HG03097 (cell line): Measurements from ENCODE around the gene FOXL2.

Experiments
- ATAC-seq: cut with Tn5 transposase; IDR thresholded peaks from one replicate; pipeline ENCODE4 v1.9.1; 2021; ENCODE audit not compliant: unreplicated experiment, low FRiP score

The FOXL2 gene

GRCh38 chr3:138946663-138947494 lies at the start of gene FOXL2, which contains the start of gene FOXL2NB:
FOXL2 (minus strand) TSS chr3:138947137; CDS start chr3:138946722, 415 bp downstream.
FOXL2NB (plus strand) TSS chr3:138947217; CDS start chr3:138947365, 148 bp downstream.
- ATAC-seq, result no peak

DNA sequence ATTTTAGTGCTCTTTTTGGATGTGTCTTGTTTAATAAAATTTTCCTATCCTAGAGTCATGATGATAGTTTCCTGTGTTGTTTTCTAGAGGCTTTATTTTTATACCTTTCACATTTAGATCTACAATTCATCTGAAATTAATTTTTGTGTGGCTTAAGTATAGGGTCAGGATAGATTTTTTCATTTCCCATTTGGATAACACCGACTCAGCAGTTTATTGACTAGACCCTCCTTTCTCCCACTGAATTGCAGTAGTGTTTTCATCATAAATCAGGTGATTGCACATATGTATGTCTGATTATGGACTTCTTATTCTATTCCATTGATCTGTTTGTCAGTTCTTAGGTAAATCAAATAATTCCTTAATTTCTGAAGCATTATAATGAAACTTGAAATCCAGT lies 48.8 kb upstream of the FOXL2 start:
- ATAC-seq, result no peak

DNA sequence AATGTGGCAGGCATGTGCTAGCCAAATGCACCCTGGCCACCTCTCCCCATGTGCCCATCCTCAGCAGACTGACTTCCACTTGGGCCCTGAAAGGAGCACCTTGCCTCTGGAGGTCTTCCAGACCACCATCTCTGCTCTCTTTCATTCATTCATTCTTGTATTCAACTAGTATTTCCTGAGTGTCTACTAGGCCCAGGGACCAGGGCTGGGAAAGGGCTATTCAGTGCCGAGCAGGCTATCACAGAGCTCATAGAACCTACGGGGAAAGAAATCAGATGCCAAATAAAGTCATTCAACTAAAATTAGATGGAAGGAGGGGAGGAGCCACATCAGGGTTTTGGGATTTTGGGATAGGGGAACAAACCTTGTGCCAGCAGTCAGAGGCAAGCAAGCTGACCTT lies 40.2 kb upstream of the FOXL2 start:
- no peak for ATAC-seq

GRCh38 chr3:138985932-138986331 lies 39.0 kb upstream of the FOXL2 start:
- no peak for ATAC-seq

DNA sequence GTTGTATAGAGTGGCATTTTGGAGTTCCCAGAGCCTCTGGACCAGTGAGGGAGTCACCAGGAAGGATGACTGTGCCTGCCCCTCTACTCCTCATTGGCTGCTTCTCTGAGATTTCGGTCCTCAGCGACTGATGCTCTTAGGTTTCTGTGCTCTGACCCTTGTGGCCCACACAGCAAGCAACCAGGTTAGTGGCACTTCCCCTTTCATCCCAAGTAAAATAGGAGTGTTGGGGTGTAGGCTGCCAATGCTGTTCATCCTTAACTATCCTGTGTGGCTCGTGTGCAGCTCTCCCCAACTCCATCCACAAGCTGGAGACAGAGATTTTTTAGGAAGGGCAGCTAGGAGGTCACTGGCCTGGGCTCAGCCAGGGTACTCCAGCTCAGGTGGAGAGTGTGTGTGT lies 37.9 kb upstream of the FOXL2 start:
- no peak for ATAC-seq

DNA sequence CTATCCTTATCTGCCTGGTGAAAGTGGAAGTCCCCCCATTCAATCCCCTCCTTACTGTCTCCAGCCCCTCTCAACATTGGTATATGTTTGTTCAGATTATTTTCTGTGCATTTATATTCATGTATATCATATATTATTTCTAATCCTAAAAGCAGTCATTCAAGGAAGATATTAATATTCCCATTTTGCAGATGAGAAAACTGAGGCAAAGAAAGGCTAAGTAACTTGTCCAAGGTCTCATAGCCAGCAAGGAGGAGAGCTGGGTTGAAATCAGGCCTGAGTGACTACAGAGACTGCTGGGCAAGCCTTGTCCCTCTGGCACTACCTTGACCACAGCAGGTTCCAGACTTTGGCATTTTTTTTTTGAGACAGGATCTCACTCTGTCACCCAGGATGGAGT lies 29.1 kb upstream of the FOXL2 start:
- ATAC-seq, result no peak

DNA sequence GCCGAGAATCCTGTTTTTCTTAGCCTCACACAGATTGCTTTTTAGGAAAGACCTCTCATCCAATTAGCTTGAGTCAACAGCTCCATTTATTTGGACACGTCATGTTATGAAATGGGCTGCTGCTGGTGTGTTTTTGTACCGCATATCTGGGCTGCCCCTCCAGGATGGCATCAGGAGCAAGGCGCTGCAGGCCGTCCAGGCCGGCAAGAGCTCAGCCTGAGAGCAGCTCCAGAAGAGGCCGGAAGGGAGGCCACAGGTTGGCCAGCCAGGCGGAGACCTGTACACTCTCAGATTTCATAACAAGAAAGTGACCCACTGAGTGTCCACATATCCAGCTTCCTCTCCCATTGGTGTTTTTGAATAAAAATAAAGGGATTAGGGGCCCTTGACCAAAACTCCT lies 28.4 kb upstream of the FOXL2 start:
- no peak for ATAC-seq

- ATAC-seq, result no peak
Measured at GRCh38 chr3:138974462-138974861, 27.5 kb upstream of the FOXL2 start.

- ATAC-seq, result no peak
Measured at GRCh38 chr3:138972941-138973340, 26.0 kb upstream of the FOXL2 start.

DNA sequence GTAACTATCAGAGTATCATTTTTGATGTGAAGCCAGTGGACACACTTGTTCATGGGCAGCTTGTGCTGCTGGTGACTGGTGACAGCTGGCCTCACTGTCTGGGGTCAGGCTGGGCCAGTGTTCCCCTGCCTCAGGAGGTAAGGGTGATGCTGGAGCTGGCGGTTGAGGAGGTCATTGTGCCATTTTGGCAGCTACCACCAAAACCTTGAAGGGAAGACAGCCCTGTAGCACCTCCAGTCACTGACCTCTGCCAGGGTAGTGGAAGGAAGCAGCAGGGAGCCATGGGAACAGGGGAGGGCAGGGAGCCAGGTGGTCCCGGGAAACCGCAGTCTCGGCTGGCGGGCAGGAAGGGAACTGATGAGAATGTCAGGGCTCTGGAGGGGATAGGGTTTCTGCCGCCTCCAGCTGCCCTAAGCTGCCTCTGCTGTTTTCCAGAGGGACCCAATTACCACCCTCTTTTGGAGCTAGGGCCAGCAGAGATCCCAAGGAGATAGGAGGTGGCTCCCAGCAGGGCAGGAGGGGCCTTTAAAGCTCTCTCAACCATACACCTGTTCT lies 24.9 kb upstream of the FOXL2 start:
- no peak for ATAC-seq

- no peak for ATAC-seq
Measured at GRCh38 chr3:138964923-138965322, 18.0 kb upstream of the FOXL2 start.

DNA sequence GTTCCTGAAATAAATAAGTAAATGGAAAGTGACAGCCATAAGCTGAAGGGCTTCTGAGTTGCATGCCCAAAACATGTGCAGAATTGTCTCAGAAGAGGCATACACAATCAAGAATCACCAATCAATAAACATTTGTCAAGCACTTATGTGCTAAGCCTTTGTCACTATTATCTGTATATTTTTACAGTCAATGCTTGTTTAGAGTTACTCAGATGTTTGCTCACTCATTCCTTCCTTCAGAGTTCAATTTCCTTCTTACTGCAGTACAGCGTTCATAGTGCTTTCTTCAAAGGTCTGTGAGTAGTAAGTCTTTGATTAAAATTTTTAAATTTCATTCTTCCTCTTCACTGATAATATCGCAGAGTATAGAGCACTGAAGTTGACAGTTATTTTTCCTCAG lies 17.3 kb upstream of the FOXL2 start:
- ATAC-seq, result no peak

GRCh38 chr3:138962854-138963560 lies 16.1 kb upstream of the FOXL2 start:
- no peak for ATAC-seq

- no peak for ATAC-seq
Measured at GRCh38 chr3:138960417-138960852, 13.5 kb upstream of the FOXL2 start.

DNA sequence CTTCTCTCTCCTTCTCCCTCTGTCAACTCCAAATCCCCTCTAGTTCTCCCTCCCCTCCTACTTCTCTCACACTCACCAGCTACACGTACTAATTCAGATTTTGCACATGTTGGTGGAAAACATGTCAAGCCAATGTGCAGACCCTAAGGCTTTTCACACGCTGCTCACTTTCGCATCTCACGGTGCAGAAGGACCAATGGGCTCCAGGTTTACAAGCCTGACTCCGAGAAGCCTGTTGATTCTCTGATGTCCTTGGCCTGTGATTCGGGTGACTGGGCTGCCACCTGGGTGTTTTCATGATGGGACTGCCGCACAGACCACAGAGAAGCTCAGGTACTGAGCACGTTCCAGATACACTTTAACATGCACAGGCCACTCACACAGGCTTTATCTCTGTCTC lies 3.8 kb upstream of the FOXL2 start:
- ATAC-seq, result no peak

DNA sequence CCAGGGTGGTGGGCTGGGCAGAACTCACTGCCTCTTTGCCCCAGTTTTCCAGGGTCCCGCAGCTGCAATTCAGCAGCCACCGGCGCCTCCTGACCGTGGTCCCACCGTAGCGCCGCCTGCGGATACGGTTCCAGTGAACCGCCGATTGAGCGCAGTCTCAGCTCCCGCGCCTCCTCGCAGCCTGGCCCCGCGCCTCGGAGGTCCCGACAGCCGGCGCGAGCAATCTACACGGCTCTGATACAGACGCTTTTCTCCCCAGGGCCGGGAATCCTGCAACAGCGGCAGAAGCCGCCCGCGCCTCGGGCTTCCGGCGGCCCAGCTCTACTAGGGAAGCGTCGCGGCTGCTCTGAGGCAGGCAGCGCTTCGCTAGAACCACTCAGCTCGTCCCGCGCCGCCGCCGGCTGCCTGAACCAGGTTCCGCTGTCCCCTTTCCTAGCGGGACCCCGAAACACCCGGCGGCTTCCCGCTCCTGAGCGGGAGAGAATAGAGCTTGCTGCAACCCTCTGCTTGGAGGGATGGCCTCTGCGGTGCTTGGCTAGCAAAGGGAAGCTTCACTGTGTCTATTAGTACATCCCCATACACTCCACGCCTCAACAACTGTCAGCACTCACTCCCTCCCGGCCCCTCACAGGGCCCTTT lies 3.2 kb upstream of the FOXL2 start:
- ATAC-seq, result no peak

DNA sequence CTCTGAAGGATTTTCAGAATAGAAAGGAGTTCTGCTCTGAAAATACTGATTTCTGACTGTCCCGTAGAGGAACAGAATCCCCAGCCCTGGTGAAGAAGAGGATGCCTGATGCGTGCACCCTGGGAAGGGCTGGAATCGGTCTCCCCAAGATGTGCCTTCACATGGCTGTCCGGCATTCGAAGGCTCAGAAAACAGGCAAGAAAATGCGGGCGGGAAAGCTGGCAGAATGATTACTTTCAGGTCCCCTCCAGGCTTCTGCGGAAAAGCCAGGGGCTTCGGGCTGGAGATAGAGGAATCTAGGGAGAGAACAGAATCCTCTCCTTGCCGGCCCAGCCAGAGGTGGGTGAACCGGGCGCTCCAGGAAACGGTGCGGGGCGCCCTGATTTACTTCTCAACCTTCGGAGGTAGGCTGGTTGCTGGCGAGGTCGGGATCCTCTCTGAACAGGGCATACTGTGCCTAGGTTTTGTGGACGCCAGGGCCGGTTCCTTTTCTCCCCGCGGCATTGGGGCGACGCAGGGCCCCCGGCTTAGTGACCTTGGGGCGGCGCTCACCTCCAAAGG lies 2.6 kb upstream of the FOXL2 start:
- ATAC-seq, result no peak

GRCh38 chr3:138949002-138949418 lies 2.1 kb upstream of the FOXL2 start:
- no peak for ATAC-seq

- ATAC-seq, result no peak
Measured at GRCh38 chr3:138948371-138949001, 1.5 kb upstream of the FOXL2 start.

DNA sequence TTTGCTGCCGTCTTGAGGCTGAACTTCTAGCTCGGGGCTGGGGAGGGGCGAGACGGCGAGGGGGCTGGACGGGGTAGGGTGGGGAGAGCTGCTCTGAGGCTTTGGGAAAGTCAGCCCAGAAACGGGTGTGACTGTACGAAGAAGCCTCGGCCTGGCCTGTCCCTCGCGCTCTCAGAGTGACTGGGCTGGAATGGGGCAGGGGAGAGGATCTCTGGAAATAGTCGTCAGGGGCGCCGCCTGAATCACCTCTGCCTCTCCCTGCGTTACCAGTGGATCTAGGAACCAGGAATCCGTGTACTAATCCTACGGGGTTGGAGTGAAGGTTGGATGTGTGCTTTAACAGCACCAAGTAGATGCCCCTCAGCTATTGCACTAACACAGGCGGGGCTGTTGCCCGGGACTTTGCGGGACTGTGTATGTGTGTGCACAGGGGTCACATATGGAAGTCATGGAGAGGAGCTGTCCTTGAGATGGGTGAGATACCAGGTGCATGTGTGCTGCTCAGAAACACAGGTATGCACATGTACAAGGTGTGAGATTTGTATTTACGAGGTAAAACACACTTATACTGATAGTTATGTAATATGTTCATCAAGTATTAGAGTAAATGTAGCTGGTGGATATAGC lies 671 bp upstream of the FOXL2 start:
- no peak for ATAC-seq
